ENCODE results near the gene HIPK4. TPM values are rescaled to one million over a fixed set of nuclear protein-coding genes. Genes with fewer than 3 reads are reported as not detected.
"Not testable (repeated sequence)": the region's sequence is repeated elsewhere in the genome, so short reads cannot be mapped to it uniquely, and the experiment has no call there.

HIPK4 gene
- total RNA-seq, 2 experiments from 2014 or later, result not detected

DNA sequence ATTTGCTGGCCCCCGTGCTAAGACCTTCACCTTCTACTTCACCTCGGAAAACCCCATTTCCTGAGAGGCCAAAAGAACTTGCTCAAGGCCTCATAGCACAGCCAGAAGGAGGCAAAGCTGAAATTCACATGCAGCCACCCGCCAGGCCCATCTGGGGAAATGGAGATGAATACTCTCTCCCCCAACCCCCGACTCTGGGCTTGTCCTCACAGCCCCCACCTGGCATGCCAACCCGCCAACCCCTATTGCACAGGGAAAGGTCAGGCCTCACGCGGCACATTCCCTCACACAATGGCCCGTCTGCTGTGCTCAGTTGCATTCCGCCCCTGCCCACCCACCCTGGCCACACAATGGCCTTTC lies 20.0 kb upstream of the HIPK4 start:
- Mint-ChIP-seq H3K9me3 (no peaks in the 10 kb centered on the region), H3K4me1 (peaks cover 3% of the 10 kb centered on the region), H3K27me3 (peaks cover 3% of the 10 kb centered on the region), H3K4me3 (no peak overlapping the region), H3K36me3 (no peaks in the 10 kb centered on the region), H3K27ac (no peak overlapping the region)
- no peak for DNase-seq

DNA sequence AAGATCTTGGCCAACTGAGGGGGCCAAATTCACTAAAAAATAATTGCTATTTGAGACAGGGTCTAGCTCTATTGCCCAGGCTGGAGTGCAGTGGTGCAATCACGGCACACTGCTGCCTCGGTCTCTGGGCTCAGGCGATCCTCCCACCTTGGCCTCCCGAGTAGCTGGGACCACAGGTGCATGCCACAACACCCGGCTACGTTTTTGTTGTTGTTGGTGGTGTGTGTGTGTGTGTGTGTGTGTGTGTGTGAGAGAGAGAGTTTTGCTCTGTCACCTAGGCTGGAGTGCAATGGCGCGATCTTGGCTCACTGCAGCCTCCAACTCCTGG lies 18.6 kb upstream of the HIPK4 start:
- not testable (repeated sequence) for H3K27me3 Mint-ChIP-seq, H3K4me1 Mint-ChIP-seq, H3K9me3 Mint-ChIP-seq, H3K4me3 Mint-ChIP-seq, H3K36me3 Mint-ChIP-seq, H3K27ac Mint-ChIP-seq, DNase-seq

DNA sequence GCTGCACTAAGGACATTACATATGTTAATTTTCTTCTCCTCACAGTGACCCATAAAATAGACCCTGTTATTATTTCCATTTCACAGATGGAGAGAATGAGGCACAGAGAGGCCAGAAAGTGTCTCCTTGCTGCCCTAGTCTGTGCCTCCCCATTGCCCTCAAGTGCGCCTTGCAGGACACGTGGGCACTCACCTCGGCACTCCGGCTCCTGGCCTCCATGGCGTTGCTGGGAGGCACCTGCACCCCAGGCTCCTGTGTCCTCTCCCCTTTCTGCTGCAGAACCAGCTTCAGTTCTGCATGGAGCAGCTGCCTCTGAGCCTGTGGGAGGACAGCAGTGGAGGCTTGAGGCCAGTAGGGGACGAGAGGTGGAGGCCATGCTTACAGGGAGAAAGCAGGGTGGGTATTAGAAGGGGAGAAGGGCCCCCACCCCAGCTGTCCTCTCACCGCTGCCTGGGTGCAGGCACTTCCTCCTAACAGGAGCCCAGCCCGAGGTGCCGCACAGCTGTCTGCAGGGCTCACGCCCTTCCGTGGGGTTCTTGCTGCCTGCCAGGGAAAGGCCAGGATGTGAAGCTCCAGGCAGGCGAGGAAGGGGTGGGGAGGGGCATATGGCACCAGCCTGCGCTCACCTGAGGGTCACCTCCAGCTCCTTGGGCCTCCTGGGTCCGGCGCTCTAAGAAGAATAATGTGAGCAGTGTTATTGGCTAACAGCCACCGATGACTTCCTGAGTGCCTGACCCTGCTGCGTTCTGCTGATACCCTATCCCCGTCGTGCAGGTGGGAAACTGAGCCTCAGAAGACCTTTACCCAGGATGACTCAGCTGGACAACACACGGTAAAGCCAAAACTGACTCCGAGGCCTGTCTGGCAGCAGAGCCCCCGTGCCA lies 18.0 kb upstream of the HIPK4 start:
- Mint-ChIP-seq H3K27ac (no peak overlapping the region), H3K27me3 (no peaks in the 10 kb centered on the region), H3K4me3 (no peak overlapping the region), H3K4me1 (peaks cover 9% of the 10 kb centered on the region), H3K36me3 (no peaks in the 10 kb centered on the region), H3K9me3 (no peaks in the 10 kb centered on the region)
- DNase-seq, result no peak

DNA sequence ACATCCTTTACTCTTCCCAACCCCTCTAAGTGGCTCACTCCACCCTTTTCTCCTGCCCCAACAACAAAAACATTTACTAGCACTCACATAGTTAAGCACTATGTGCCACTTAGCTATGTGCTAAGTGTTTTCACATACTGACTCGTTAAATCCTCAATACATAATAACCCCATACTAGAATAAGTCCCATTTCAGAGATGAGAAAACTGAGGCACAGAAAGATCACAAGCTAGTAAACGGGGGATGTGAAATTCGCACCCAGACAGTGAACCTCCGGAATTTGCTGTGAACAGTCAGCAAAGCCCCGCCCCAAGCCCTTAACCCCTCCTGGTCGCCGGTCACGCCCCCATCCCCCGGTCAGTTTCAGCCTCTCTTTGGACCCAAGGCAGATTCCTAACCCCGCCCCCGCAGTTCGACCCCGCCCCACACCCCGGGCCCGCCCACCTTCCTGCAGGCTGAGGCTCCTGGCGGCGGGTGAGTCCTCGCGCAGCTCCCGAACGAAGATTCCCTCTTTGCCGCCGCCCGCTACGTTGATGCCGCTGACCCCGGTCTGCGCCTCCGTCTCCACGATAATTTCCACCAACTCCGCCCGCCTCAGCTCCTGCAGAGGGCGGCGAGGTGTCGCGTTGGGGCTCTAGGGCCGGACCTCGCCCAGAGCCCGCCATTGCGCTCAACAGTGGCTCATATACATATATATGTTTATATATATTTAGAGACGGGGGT lies 13.4 kb upstream of the HIPK4 start:
- H3K36me3 Mint-ChIP-seq, result no peaks in the 10 kb centered on the region
- DNase-seq, result peak; percentile 81
- H3K4me3 Mint-ChIP-seq, result peak overlapping the region; percentile 84
- H3K27ac Mint-ChIP-seq, result peak overlapping the region; percentile 64
- H3K4me1 Mint-ChIP-seq, result peaks cover 12% of the 10 kb centered on the region
- no peaks in the 10 kb centered on the region for H3K27me3 Mint-ChIP-seq
- no peaks in the 10 kb centered on the region for H3K9me3 Mint-ChIP-seq

DNA sequence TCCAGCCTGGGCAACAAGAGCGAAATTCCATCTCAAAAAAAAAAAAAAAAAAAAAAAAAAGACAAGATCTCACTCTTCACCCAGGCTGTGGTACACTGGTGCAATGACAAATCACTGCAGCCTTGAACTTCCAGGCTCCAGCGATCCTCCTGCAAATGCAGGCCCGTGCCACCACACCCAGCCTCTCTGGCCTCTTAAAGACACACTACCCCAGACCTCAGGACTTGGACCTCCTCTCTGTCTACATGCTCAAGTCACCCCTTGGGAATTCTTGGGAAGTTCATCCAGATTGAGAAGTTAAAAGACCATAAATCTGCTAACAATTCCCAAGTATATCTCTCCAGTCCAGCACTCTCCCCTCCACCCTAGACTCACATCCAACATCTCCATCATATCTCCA lies 10.6 kb upstream of the HIPK4 start:
- H3K27me3 Mint-ChIP-seq, result no peaks in the 10 kb centered on the region
- DNase-seq, result no peak
- no peak overlapping the region for H3K27ac Mint-ChIP-seq
- peaks cover 9% of the 10 kb centered on the region for H3K4me1 Mint-ChIP-seq
- H3K9me3 Mint-ChIP-seq, result no peaks in the 10 kb centered on the region
- H3K4me3 Mint-ChIP-seq, result no peak overlapping the region
- no peaks in the 10 kb centered on the region for H3K36me3 Mint-ChIP-seq

DNA sequence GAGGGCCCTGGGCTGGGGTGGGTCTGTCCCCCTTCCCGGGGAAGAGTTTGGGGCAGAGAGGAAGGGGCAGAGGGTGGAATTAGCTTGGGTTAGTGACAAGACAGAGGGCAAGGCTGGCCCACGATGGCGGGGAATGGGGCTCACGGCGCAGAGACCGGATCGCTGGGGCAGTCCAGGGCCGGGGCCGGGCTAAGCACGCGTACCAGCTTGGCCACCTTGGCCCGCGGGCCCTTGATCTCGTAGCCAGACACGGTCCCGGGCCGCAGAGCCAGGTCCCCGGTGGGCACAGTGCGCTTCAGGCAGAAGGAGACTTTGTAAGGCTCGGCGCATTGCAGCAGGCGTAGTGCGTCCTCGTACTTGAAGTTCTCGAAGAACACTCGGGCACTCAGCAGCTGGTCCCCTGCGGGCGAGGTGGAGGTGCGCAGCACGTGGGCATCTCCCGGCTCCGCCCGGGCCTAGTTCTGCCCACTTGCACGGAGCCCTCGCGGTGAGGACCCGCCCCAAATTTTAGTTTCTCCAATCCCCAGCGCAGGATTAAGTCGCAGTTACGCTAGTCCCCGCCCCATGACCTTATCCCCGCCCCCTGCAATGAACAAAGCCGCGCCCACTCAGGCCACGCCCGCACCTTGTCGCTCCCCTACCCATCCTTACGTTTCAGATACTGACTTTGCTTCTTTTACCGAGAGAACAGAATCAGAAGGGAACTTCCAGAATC lies 8.6 kb upstream of the HIPK4 start:
- no peak overlapping the region for H3K27ac Mint-ChIP-seq
- no peaks in the 10 kb centered on the region for H3K27me3 Mint-ChIP-seq
- DNase-seq, result peak; percentile 62
- H3K4me1 Mint-ChIP-seq, result peaks cover 7% of the 10 kb centered on the region
- H3K9me3 Mint-ChIP-seq, result no peaks in the 10 kb centered on the region
- no peaks in the 10 kb centered on the region for H3K36me3 Mint-ChIP-seq
- no peak overlapping the region for H3K4me3 Mint-ChIP-seq

DNA sequence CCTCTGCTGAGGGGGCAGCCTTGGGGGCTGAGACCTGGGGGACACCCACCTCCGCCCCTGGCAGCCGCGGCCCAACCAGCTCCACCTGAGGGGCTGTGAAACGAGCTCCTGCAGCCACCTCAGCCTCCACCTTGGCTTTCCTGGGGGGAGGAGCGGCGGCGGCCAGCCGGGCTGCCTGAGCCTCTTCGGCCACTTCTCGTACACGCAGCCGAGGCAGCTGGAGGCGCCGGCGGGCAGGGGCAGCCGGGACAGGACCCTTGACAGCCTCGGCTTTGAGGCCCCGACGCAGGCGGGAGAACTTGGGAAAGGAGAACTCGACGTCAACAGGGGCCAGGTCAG lies 7.6 kb upstream of the HIPK4 start:
- Mint-ChIP-seq H3K4me3 (no peak overlapping the region), H3K9me3 (no peaks in the 10 kb centered on the region), H3K4me1 (peaks cover 3% of the 10 kb centered on the region), H3K36me3 (no peaks in the 10 kb centered on the region), H3K27ac (no peak overlapping the region), H3K27me3 (no peaks in the 10 kb centered on the region)
- DNase-seq, result no peak

DNA sequence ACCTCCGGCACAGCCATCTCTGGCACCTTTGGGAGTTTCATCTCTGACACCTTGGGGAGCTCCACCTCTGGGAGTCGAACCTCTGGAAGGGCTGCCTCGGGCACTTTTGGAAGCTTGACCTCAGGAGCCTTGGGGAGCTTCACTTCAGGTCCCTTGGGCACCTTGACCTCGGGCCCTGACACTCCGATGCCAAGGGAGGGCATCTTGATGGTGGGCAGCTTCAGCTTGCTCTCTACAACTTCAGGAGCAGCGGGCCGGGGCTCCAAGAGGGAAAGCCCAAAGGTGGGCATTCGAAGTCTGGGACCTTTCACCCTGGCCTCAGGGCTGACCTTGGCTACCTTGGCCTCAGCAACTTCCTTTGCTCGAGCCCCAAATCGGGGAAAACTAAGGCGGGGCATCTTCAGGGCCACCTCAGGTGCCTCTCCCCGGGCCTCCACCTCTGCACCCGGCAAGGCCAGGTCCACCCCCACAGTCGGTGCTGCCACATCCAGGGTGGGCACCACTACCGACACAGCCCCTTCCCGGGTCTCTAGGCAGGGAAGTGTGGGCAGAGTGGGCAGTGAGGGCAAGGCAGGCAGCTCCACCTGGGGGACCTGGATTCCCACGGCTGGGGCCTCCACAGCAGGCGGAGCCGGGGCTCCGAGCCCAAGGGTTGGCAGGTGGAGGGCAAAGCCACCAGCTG lies 7.0 kb upstream of the HIPK4 start:
- H3K36me3 Mint-ChIP-seq, result no peaks in the 10 kb centered on the region
- no peaks in the 10 kb centered on the region for H3K27me3 Mint-ChIP-seq
- H3K27ac Mint-ChIP-seq, result no peak overlapping the region
- H3K9me3 Mint-ChIP-seq, result no peaks in the 10 kb centered on the region
- DNase-seq, result no peak
- H3K4me1 Mint-ChIP-seq, result peaks cover 3% of the 10 kb centered on the region
- no peak overlapping the region for H3K4me3 Mint-ChIP-seq

DNA sequence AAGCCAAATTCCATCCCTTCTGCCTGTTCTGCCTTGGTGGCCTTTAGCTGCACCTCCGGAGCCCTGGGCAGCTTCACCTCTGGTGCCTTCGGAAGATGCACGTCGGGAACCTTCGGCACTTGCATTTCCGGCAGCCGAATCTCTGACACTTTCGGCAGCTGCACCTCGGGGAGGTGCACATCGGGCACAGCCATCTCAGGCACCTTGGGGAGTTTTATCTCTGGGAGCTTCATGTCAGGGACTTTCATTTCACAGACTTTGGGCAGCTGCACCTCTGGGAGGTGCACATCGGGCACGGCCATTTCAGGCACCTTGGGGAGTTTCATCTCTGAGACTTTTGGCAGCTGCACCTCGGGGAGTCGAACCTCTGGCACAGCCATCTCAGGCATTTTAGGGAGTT lies 6.0 kb upstream of the HIPK4 start:
- no peak for DNase-seq
- Mint-ChIP-seq H3K27me3 (no peaks in the 10 kb centered on the region), H3K27ac (no peak overlapping the region), H3K4me1 (peaks cover 3% of the 10 kb centered on the region), H3K9me3 (no peaks in the 10 kb centered on the region), H3K36me3 (no peaks in the 10 kb centered on the region), H3K4me3 (no peak overlapping the region)

DNA sequence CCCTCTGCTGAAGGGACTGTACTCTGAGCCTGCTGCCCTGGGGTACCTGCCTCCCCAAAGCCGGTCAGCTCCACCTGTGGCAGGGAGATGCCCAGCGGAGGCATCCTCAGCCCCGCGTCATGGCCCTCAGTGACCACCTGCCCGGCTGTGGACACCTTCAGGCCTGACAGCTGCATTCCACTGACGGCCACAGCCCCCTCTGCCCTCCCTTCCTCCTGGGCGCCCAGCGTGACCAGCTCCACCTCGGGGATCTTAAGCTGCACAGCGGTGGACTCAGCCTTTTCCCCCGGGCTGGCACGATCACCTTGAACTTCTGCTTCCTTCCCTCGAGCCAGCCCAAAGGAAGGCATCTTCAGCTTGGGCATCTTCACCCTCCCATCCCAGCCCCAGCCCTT lies 4.8 kb upstream of the HIPK4 start:
- DNase-seq, result no peak
- Mint-ChIP-seq H3K27ac (no peak overlapping the region), H3K27me3 (no peaks in the 10 kb centered on the region), H3K4me3 (no peak overlapping the region), H3K4me1 (peaks cover 3% of the 10 kb centered on the region), H3K36me3 (no peaks in the 10 kb centered on the region), H3K9me3 (no peaks in the 10 kb centered on the region)

DNA sequence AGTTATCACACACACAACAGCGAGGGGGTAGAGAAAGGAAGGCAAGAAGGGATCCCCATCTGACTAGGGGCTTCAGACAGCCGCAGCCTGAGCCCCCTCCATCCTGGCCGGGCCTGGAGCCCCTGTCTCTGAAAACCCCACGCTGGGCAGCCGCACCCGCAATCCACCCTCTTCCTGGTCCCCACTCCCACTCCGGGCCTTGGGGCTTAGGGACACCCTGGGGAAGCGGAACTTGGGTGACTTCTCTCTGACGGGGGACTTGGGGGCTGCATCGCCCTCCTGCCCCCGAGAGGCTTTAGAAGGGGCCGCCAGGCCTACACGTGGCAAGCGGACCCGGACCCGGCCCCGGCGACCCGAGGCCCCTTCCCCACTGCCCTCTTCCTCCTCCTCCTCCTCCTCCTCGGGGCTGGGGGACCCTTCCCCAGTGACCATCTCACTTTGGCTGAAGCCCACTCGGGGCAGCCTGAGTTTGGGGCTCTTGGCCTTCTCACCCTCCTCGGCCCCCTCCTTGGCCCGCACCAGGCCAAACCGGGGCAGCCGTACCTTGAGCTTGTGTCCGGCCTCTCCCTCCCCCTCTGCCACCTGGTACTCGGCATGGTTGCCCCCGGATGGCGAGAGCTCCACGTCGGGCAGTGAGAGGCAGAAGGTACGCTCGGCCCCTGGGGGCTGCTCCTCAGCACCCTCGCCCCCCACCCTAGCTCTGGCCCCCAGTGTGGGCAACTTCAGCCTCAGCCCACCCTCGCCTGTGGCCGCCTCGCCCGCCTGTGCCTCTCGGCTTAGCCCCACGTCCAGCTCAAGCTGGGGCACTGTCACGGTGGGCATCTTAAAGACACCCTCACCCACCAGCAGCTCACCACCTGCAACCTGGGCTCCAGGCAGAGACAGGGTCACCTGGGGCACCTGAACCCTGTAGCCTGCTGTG lies 4.2 kb upstream of the HIPK4 start:
- Mint-ChIP-seq H3K27me3 (no peaks in the 10 kb centered on the region), H3K9me3 (no peaks in the 10 kb centered on the region), H3K27ac (no peak overlapping the region), H3K36me3 (no peaks in the 10 kb centered on the region), H3K4me1 (peaks cover 3% of the 10 kb centered on the region), H3K4me3 (no peak overlapping the region)
- DNase-seq, result no peak

DNA sequence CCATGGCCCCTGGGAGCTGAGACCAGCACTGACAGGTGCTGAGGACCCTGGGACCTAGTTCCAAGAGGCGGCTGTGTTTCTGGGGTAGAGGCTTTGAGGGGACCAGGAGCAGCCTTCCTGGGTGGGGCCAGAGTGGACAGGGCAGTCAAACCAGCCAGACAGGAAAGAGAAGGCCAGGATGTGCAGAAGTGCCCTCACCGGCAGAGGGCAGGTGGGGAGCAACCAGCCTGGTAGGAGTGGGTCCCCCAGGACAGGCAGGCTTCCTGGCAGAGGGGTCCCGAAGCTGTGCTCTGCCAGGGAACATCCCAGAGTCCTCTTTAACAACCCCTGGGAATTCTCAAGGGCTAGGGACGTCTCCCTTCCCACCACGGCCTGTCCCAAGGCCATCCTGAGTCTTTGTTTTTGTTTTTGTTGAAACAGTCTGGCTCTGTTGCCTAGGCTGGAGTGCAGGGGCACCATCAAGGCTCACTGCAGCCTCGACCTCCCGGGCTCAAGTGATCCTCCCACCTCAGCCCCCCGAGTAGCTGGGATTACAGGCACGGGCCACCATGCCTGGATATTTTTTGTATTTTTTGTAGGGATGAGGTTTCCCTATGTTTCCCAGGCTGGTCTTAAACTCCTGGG lies 3.0 kb upstream of the HIPK4 start:
- no peaks in the 10 kb centered on the region for H3K4me1 Mint-ChIP-seq
- no peaks in the 10 kb centered on the region for H3K27me3 Mint-ChIP-seq
- no peak for DNase-seq
- no peak overlapping the region for H3K27ac Mint-ChIP-seq
- H3K4me3 Mint-ChIP-seq, result no peak overlapping the region
- H3K36me3 Mint-ChIP-seq, result no peaks in the 10 kb centered on the region
- H3K9me3 Mint-ChIP-seq, result no peaks in the 10 kb centered on the region

DNA sequence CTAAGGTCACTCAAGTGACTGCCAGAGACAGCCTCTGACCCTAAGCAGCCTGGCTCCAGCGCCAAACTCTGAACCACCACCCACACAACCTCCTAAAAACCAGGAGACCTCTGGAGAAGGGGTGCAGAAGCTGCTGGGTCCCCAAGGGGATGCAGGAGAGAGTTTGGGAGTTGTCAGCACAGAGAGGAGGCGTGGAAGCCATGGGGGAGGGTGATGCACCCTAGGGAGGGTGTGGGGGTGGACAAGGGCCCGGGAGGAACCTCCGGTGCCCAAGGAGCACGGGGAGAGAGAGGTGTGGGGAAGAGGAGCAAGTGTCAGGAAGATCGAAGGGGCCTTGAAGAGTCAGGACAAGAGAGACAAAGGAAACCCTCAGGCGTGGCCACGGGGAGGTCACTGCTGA lies 2.1 kb upstream of the HIPK4 start:
- H3K9me3 Mint-ChIP-seq, result no peaks in the 10 kb centered on the region
- no peaks in the 10 kb centered on the region for H3K27me3 Mint-ChIP-seq
- no peaks in the 10 kb centered on the region for H3K36me3 Mint-ChIP-seq
- DNase-seq, result no peak
- H3K4me1 Mint-ChIP-seq, result no peaks in the 10 kb centered on the region
- no peak overlapping the region for H3K4me3 Mint-ChIP-seq
- no peak overlapping the region for H3K27ac Mint-ChIP-seq

DNA sequence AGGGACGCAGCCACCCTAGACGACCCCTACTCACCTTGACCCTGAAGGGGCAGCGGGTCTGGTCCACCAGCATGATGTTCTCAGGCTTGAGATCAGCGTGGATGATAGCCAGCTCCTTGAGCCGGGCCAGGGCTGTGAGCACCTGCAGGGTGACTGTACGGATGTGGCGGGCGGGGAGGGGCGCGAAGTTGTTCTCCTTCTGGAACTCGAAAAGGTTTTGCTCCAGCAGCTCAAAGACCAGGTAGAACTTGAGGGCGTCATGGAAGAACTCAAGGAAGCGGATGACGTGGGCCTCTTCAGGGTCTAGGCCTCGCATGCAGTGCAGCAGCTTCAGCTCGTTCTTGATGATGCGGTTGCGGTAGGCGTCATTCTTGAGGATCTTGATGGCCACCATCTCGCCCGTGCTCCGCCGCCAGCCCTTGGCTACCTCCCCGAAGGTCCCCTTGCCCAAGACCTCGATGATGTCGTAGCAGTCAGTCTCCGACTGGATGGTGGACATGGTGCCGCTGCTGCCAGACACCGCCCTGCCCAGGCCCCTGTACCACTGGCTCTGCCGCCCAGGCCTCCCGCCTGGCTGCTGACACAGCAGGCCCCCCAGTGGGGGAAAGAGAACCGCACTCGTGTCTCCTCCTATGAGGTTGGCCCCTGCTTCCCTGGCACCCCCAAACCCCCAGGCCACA lies 437 bp downstream of the HIPK4 start:
- H3K4me3 Mint-ChIP-seq, result no peak overlapping the region
- H3K36me3 Mint-ChIP-seq, result no peaks in the 10 kb centered on the region
- no peaks in the 10 kb centered on the region for H3K27me3 Mint-ChIP-seq
- no peaks in the 10 kb centered on the region for H3K9me3 Mint-ChIP-seq
- no peak overlapping the region for H3K27ac Mint-ChIP-seq
- H3K4me1 Mint-ChIP-seq, result no peaks in the 10 kb centered on the region
- no peak for DNase-seq
